GM19395 (cell line): ENCODE results near the gene SERPINB6.
"Not testable (repeated sequence)": the region's sequence is repeated elsewhere in the genome, so short reads cannot be mapped to it uniquely, and the experiment has no call there.

Source experiments
- ATAC-seq: cut with Tn5 transposase; IDR thresholded peaks from one replicate; pipeline ENCODE4 v1.9.1; 2021; ENCODE audit warnings: mild to moderate bottlenecking, moderate library complexity; ENCODE audit not compliant: unreplicated experiment

The SERPINB6 gene

GRCh38 chr6:2940010-2940850 lies 31.1 kb downstream of the SERPINB6 start:
- ATAC-seq: peak; percentile 79

- no peak for ATAC-seq
These were observed 31.9 kb downstream of the SERPINB6 start for GRCh38 chr6:2939315-2940009.

- no peak for ATAC-seq
These were observed 32.7 kb downstream of the SERPINB6 start for GRCh38 chr6:2938632-2939083.

- no peak for ATAC-seq
These were observed 33.2 kb downstream of the SERPINB6 start for GRCh38 chr6:2938004-2938631.

GRCh38 chr6:2937627-2938003 lies 33.8 kb downstream of the SERPINB6 start:
- no peak for ATAC-seq

GRCh38 chr6:2935566-2936291 lies 35.6 kb downstream of the SERPINB6 start:
- no peak for ATAC-seq

GRCh38 chr6:2934057-2934456 lies 37.3 kb downstream of the SERPINB6 start:
- ATAC-seq: no peak

- ATAC-seq: not testable (repeated sequence)
These were observed 38.5 kb downstream of the SERPINB6 start for GRCh38 chr6:2932911-2933310.

GRCh38 chr6:2931970-2932748 lies 39.2 kb downstream of the SERPINB6 start:
- ATAC-seq: peak; percentile 75

- ATAC-seq: no peak
These were observed 40.3 kb downstream of the SERPINB6 start for GRCh38 chr6:2931055-2931454.

GRCh38 chr6:2927931-2928330 lies 43.4 kb downstream of the SERPINB6 start:
- ATAC-seq: not testable (repeated sequence)

GRCh38 chr6:2925842-2926747 lies 45.3 kb downstream of the SERPINB6 start:
- ATAC-seq: not testable (repeated sequence)

GRCh38 chr6:2921520-2922115 lies 49.7 kb downstream of the SERPINB6 start:
- ATAC-seq: no peak

GRCh38 chr6:2920671-2921112 lies 50.7 kb downstream of the SERPINB6 start:
- no peak for ATAC-seq

GRCh38 chr6:2919886-2920285 lies 51.5 kb downstream of the SERPINB6 start:
- no peak for ATAC-seq

GRCh38 chr6:2919401-2919800 lies 52.0 kb downstream of the SERPINB6 start:
- ATAC-seq: no peak

- no peak for ATAC-seq
These were observed 52.4 kb downstream of the SERPINB6 start for GRCh38 chr6:2918936-2919335.

- no peak for ATAC-seq
These were observed 53.4 kb downstream of the SERPINB6 start for GRCh38 chr6:2917801-2918445.
